ENCODE results near the gene TGFBR3. TPM values are rescaled to one million over a fixed set of nuclear protein-coding genes. Genes with fewer than 3 reads are reported as not detected.
A peak's percentile ranks its signal among the peaks of the same experiment; 100 is the strongest.

TGFBR3 gene
- total RNA-seq, 1 experiment from 2014 or later, result 2.4 TPM

DNA sequence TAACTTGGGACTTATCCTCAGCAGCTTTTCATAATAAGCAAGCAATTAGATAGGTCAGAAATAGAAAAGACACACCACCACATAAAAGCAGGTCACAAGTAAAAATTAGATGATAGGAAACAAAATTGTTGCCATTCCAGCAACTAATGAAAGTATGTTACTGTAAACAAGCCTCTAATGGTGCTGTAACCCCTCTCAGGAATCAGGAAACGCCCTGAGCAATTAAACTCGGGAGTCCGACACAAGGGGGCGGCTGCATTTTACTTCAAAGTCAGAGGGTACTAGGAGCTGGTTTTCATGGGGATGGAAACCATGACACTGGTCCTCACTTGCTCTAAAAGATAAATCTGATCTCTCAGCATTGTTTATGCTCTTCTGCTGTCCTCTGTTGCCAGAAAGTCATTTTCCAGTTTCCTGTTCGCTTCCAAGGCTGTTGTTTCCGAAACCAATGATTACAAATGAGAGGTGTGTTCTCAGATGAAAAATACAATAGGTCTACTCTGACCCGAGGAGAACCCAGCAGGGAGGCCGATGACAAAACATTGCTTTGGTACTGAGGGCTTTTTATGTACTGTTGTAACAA is 93.4 kb downstream of the TGFBR3 start:
- Histone ChIP-seq H3K27me3 (ENCODE audit: insufficient read depth, low read length) (no peaks in the 10 kb centered on the region), H2BK20ac (ENCODE audit: low read depth, low read length, poor library complexity, severe bottlenecking) (no peak overlapping the region), H3K9ac (ENCODE audit: extremely low read depth, insufficient read length, low read length) (no peak overlapping the region), H3K4me1 (ENCODE audit: insufficient read depth, low read length) (peaks cover 5% of the 10 kb centered on the region; the same call in 1 of the 2 replicates), H3K27ac (ENCODE audit: insufficient read length, low read depth, low read length) (no peak overlapping the region), H2BK15ac (ENCODE audit: low read depth, low read length) (no peak overlapping the region), H4K20me1 (ENCODE audit: control insufficient read depth, insufficient read depth, insufficient read length) (no peaks in the 10 kb centered on the region), H2AK5ac (ENCODE audit: insufficient read length, low read length) (no peak overlapping the region), H2BK120ac (ENCODE audit: low read depth, low read length, poor library complexity, severe bottlenecking) (no peak overlapping the region), H3K23ac (ENCODE audit: insufficient read length, low read depth, low read length) (no peak overlapping the region), H3K18ac (ENCODE audit: insufficient read length, low read depth, low read length) (no peak overlapping the region), H3K4me2 (ENCODE audit: insufficient read depth, insufficient read length, low read length) (no peak overlapping the region), H3K4ac (ENCODE audit: low read depth, low read length) (no peak overlapping the region), H2AFZ (ENCODE audit: low read length) (no peak overlapping the region), H4K8ac (replicated peaks; ENCODE audit: insufficient read length, low read depth, low read length) (no peak overlapping the region), H4K5ac (ENCODE audit: insufficient read length, low read depth, low read length) (no peak overlapping the region), H3K9me3 (ENCODE audit: control insufficient read depth, low read depth, low read length) (no peaks in the 10 kb centered on the region), H3K79me2 (ENCODE audit: insufficient read depth, low read length) (no peaks in the 10 kb centered on the region), H3T11ph (ENCODE audit: low read length) (no peak overlapping the region), H3K56ac (ENCODE audit: insufficient read length, low read depth, low read length) (no peak overlapping the region), H3K23me2 (ENCODE audit: insufficient read length, low read depth, low read length, poor library complexity, severe bottlenecking) (no peaks in the 10 kb centered on the region), H2BK12ac (ENCODE audit: insufficient read length, low read depth, low read length) (no peak overlapping the region), H3K79me1 (ENCODE audit: insufficient read depth, low read depth, low read length, poor library complexity, severe bottlenecking) (no peaks in the 10 kb centered on the region), H2BK5ac (ENCODE audit: insufficient read length, low read length) (no peak overlapping the region), H4K91ac (ENCODE audit: insufficient read length, low read depth, low read length) (no peak overlapping the region), H3K14ac (ENCODE audit: insufficient read depth, low read length) (no peak overlapping the region)
- Mint-ChIP-seq H3K36me3 (ENCODE audit: insufficient read depth in 1 of 3, low read depth in 3 of 3) (peaks cover 1 to 9% (median 6%) of the 10 kb centered on the region in 3 experiments; a peak in 4 of 7 replicates), H3K4me1 (peaks cover 35 to 41% of the 10 kb centered on the region in 2 experiments), H3K27me3 (ENCODE audit: low read depth) (no peaks in the 10 kb centered on the region), H3K9me3 (peaks cover 0 to 4% of the 10 kb centered on the region in 2 experiments; a peak in 2 of 5 replicates), H3K4me3 (no peak overlapping the region), H3K27ac (no peak overlapping the region)
- TF ChIP-seq, protein P1, sequence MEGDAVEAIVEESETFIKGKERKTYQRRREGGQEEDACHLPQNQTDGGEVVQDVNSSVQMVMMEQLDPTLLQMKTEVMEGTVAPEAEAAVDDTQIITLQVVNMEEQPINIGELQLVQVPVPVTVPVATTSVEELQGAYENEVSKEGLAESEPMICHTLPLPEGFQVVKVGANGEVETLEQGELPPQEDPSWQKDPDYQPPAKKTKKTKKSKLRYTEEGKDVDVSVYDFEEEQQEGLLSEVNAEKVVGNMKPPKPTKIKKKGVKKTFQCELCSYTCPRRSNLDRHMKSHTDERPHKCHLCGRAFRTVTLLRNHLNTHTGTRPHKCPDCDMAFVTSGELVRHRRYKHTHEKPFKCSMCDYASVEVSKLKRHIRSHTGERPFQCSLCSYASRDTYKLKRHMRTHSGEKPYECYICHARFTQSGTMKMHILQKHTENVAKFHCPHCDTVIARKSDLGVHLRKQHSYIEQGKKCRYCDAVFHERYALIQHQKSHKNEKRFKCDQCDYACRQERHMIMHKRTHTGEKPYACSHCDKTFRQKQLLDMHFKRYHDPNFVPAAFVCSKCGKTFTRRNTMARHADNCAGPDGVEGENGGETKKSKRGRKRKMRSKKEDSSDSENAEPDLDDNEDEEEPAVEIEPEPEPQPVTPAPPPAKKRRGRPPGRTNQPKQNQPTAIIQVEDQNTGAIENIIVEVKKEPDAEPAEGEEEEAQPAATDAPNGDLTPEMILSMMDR (conservative IDR thresholded peaks at IDR 0.05), result peak; percentile 43; the same call in 2 of the 3 replicates
- no CpG with 5 or more reads among the region's 8 CpGs for WGBS (ENCODE audit: extremely low coverage, insufficient read length, low lambda C conversion rate)
- DNase-seq, result no peak
